ENCODE results near the gene CYP19A1.

The CYP19A1 gene

GRCh38 chr15:51338496-51338895 lies at the start of gene CYP19A1:
TSS of gene CYP19A1 (minus strand) at chr15:51338596. CDS start at chr15:51242912, 95,684 bp downstream.
- intact Hi-C loops (cut with DNase I) = no loop called here
- no peak for DNase-seq

GRCh38 chr15:51387699-51388041 lies 49.3 kb upstream of the CYP19A1 start:
- intact Hi-C loops (cut with DNase I) = no loop called here
- DNase-seq = no peak

- intact Hi-C loops (cut with DNase I) = no loop called here
Observed at GRCh38 chr15:51386960-51387698, 48.7 kb upstream of the CYP19A1 start.

GRCh38 chr15:51386486-51386885 lies 48.1 kb upstream of the CYP19A1 start:
- intact Hi-C loops (cut with DNase I) = no loop called here
- no peak for DNase-seq

More at GRCh38 chr15:51386960-51387698, 48.7 kb upstream of the CYP19A1 start:
- DNase-seq = no peak

GRCh38 chr15:51386029-51386428 lies 47.6 kb upstream of the CYP19A1 start:
- DNase-seq = peak in 8 of 42 donors; percentile 22 to 49 (median 34)
- intact Hi-C loops (cut with DNase I) = no loop called here

GRCh38 chr15:51382787-51383186 lies 44.4 kb upstream of the CYP19A1 start:
- intact Hi-C loops (cut with DNase I) = loop anchor here (5.0 kb wide), 1 partner anchor 150 kb away; no protein-coding TSS in a partner anchor
- DNase-seq = peak in 39 of 42 donors; percentile 27 to 83 (median 61)

GRCh38 chr15:51380999-51381806 lies 42.8 kb upstream of the CYP19A1 start:
- DNase-seq = peak; percentile 40 to 92 (median 78)
- intact Hi-C loops (cut with DNase I) = loop anchor here (2.0 to 5.0 kb wide), 2 partner anchors 98 to 149 kb away; no protein-coding TSS in a partner anchor

- no peak for DNase-seq
Observed at GRCh38 chr15:51379390-51379789, 41.0 kb upstream of the CYP19A1 start.

GRCh38 chr15:51378406-51378805 lies 40.0 kb upstream of the CYP19A1 start:
- intact Hi-C loops (cut with DNase I) = no loop called here
- no peak for DNase-seq

More at GRCh38 chr15:51379390-51379789, 41.0 kb upstream of the CYP19A1 start:
- intact Hi-C loops (cut with DNase I) = no loop called here

- intact Hi-C loops (cut with DNase I) = no loop called here
- DNase-seq = peak in 8 of 42 donors; percentile 41 to 69 (median 54)
Observed at GRCh38 chr15:51377038-51377786, 38.8 kb upstream of the CYP19A1 start.

- intact Hi-C loops (cut with DNase I) = no loop called here
Observed at GRCh38 chr15:51375966-51376640, 37.7 kb upstream of the CYP19A1 start.

GRCh38 chr15:51374131-51374530 lies 35.7 kb upstream of the CYP19A1 start:
- peak in 1 of 42 donors; percentile 43 for DNase-seq
- intact Hi-C loops (cut with DNase I) = no loop called here

More at GRCh38 chr15:51375966-51376640, 37.7 kb upstream of the CYP19A1 start:
- DNase-seq = no peak

- intact Hi-C loops (cut with DNase I) = no loop called here
- DNase-seq = no peak
Observed at GRCh38 chr15:51371266-51371665, 32.9 kb upstream of the CYP19A1 start.

- intact Hi-C loops (cut with DNase I) = no loop called here
- DNase-seq = no peak
Observed at GRCh38 chr15:51369451-51369761, 31.0 kb upstream of the CYP19A1 start.

- no peak for DNase-seq
- intact Hi-C loops (cut with DNase I) = no loop called here
Observed at GRCh38 chr15:51368751-51369450, 30.5 kb upstream of the CYP19A1 start.

GRCh38 chr15:51368307-51368706 lies 29.9 kb upstream of the CYP19A1 start:
- intact Hi-C loops (cut with DNase I) = no loop called here
- DNase-seq = no peak

GRCh38 chr15:51367322-51367976 lies 29.1 kb upstream of the CYP19A1 start:
- DNase-seq = no peak
- intact Hi-C loops (cut with DNase I) = no loop called here

GRCh38 chr15:51366920-51367319 lies 28.5 kb upstream of the CYP19A1 start:
- intact Hi-C loops (cut with DNase I) = no loop called here
- no peak for DNase-seq

All from head of caudate nucleus (tissue), 42 donors.